GM12878 (cell line): ENCODE data around the gene LMCD1. TPM values are rescaled to one million over a fixed set of nuclear protein-coding genes. Genes with fewer than 3 reads are reported as not detected.

ENCODE experiments used
- ATAC-seq: fragments of 200-7000 bp; cut with Tn5 transposase; 3 replicates; pipeline ENCODE4 v1.9.1; 2020; ENCODE audit warnings: mild to moderate bottlenecking, moderate library complexity
- BruUV-seq: library from RNA; stranded (reverse); fragments of 400-500 nt; replicated peaks from 2 replicates; lab custom pipeline; 2021; lab: Mats Ljungman, UMichigan
- CTCF ChIA-PET: fragments of 300-600 bp; sonication (Branson Sonifier 250); formaldehyde crosslinking; extraction: SDS; loops from one replicate; lab custom pipeline; 2021; ENCODE audit warnings: inconsistent platforms; lab: Yijun Ruan, JAX
- POLR2A ChIA-PET: fragments of 350-600 bp; formaldehyde crosslinking; extraction: SDS; loops from one replicate; lab custom pipeline; 2021; ENCODE audit warnings: inconsistent platforms; lab: Charles Lee
- RAD21 ChIA-PET: fragments of 300-600 bp; sonication (Branson Sonifier 250); formaldehyde crosslinking; loops from one replicate; lab custom pipeline; 2023; ENCODE audit warnings: antibody characterized with exemption; ENCODE audit not compliant: unreplicated experiment; lab: Charles Lee
- SMC1A ChIA-PET: fragments of 300-600 bp; sonication (Branson Sonifier 250); formaldehyde crosslinking; loops from one replicate; lab custom pipeline; 2023; ENCODE audit not compliant: unreplicated experiment, uncharacterized antibody; lab: Charles Lee
- DNase-seq: peaks from one replicate; pipeline ENCODE4 v3.0.0-alpha.2; 2011; ENCODE audit warnings: low read depth, low spot score
- FAIRE-seq: peaks from 3 replicates; lab custom pipeline; 2011; peaks lifted over from hg19 to GRCh38; lab: Jason Lieb, UNC
- H2AFZ ChIP-seq: 2 replicates; pipeline ENCODE4 v1.6.0; 2011; ENCODE audit warnings: low read depth, low read length, control low read depth; ENCODE audit not compliant: control insufficient read depth
- H3K27ac ChIP-seq: 2 replicates; pipeline ENCODE4 v1.5.1; 2011; ENCODE audit warnings: control low read depth; ENCODE audit not compliant: control insufficient read depth, insufficient read depth
- H3K27me3 ChIP-seq, 2 experiments: replicated peaks in 1 of 2; 2 replicates each; pipeline versions ENCODE4 v1.6.0 to v1.6.1; 2011; ENCODE audit warnings: low read length in 1 of 2; ENCODE audit not compliant: control insufficient read depth in 2 of 2, insufficient read depth in 2 of 2
- H3K36me3 ChIP-seq, 2 experiments: 2 replicates each; pipeline ENCODE4 v1.5.1; 2011; ENCODE audit warnings: low read length in 1 of 2; ENCODE audit not compliant: control insufficient read depth in 2 of 2, insufficient read depth in 2 of 2
- H3K4me1 ChIP-seq: 2 replicates; pipeline ENCODE4 v1.6.1; 2011; ENCODE audit warnings: mild to moderate bottlenecking, low read length, moderate library complexity, mixed read lengths; ENCODE audit not compliant: control insufficient read depth, insufficient read depth
- H3K4me2 ChIP-seq: 2 replicates; pipeline ENCODE4 v1.6.0; 2011; ENCODE audit warnings: control low read depth; ENCODE audit not compliant: control insufficient read depth, insufficient read depth
- H3K4me3 ChIP-seq: fragments of 200-600 bp; sonication (generic); 2 replicates; pipeline ENCODE4 v1.5.1; 2016
- H3K79me2 ChIP-seq: 2 replicates; pipeline ENCODE4 v1.6.0; 2011; ENCODE audit warnings: low read length; ENCODE audit not compliant: control insufficient read depth, insufficient read depth
- H3K9ac ChIP-seq: 2 replicates; pipeline ENCODE4 v1.8.0; 2011; ENCODE audit warnings: low read length, control low read depth, mixed read lengths; ENCODE audit not compliant: control insufficient read depth, insufficient read depth
- H3K9me3 ChIP-seq: replicated peaks from 3 replicates; pipeline ENCODE4 v1.5.1; 2011; ENCODE audit warnings: mild to moderate bottlenecking, low read length; ENCODE audit not compliant: control insufficient read depth, insufficient read depth
- H4K20me1 ChIP-seq: 2 replicates; pipeline ENCODE4 v1.6.0; 2011; ENCODE audit not compliant: control insufficient read depth, insufficient read depth
- CHD1 ChIP-seq: IDR thresholded peaks from 2 replicates; pipeline ENCODE4 v1.6.1; 2012; ENCODE audit warnings: low read depth, low read length, improper control_type of control experiment
- HCFC1 ChIP-seq: fragments of 150-350 bp; IDR thresholded peaks from 2 replicates; pipeline ENCODE4 v1.6.1; 2014; ENCODE audit warnings: low read length
- HDAC2 ChIP-seq: fragments of 200-600 bp; sonication (generic); IDR thresholded peaks from 2 replicates; pipeline ENCODE4 v1.6.1; 2017
- IKZF1 ChIP-seq: fragments of 450-650 bp; conservative IDR thresholded peaks from 2 replicates; pipeline ENCODE4 v1.6.1; 2017; ENCODE audit warnings: antibody characterized with exemption, mild to moderate bottlenecking
- KAT2A ChIP-seq: conservative IDR thresholded peaks from 2 replicates; pipeline ENCODE4 v1.6.1; 2011; ENCODE audit warnings: low read depth, low read length; ENCODE audit not compliant: control insufficient read depth
- NBN ChIP-seq: fragments of 450-650 bp; IDR thresholded peaks from 2 replicates; pipeline ENCODE4 v1.6.1; 2016
- NFXL1 ChIP-seq: fragments of 450-650 bp; IDR thresholded peaks from 2 replicates; pipeline ENCODE4 v1.6.1; 2017; ENCODE audit warnings: antibody characterized with exemption, mild to moderate bottlenecking, borderline replicate concordance
- RBBP5 ChIP-seq: fragments of 200-600 bp; sonication (generic); conservative IDR thresholded peaks from 2 replicates; pipeline ENCODE4 v1.6.1; 2016
- RUNX3 ChIP-seq: IDR thresholded peaks from 2 replicates; pipeline ENCODE4 v1.6.1; 2012; ENCODE audit warnings: low read length, inconsistent platforms
- SIX5 ChIP-seq: IDR thresholded peaks from 2 replicates; pipeline ENCODE4 v1.6.1; 2011; ENCODE audit warnings: mild to moderate bottlenecking, low read depth, low read length, moderate library complexity; ENCODE audit not compliant: severe bottlenecking
- STAT3 ChIP-seq: IDR thresholded peaks from 2 replicates; pipeline ENCODE4 v1.6.1; 2011; ENCODE audit warnings: low read depth, low read length, improper control_type of control experiment
- TAF1 ChIP-seq: IDR thresholded peaks from 2 replicates; pipeline ENCODE4 v1.6.1; 2011; ENCODE audit warnings: mild to moderate bottlenecking, low read depth, low read length, borderline replicate concordance
- TARDBP ChIP-seq: IDR thresholded peaks from 2 replicates; pipeline ENCODE4 v1.6.1; 2016; ENCODE audit warnings: borderline replicate concordance
- ZNF24 ChIP-seq: fragments of 450-650 bp; IDR thresholded peaks from 2 replicates; pipeline ENCODE4 v1.6.1; 2017; ENCODE audit warnings: antibody characterized with exemption, mild to moderate bottlenecking
- WGBS: methylation state at CpG from one replicate; pipeline ENCODE4 v1.1.6; 2016; ENCODE audit warnings: low lambda C conversion rate; ENCODE audit not compliant: insufficient replicate concordance, insufficient coverage; ENCODE audit errors: missing lambda C conversion rate; 5-methylcytosine and 5-hydroxymethylcytosine counted together
- in situ Hi-C: fragments of 300-500 bp; cut with MboI; formaldehyde crosslinking; loops from 9 replicates; pipeline ENCODE4 v1.14.3; 2018; ENCODE audit warnings: mixed read lengths
- intact Hi-C: fragments of 100-400 bp; cut with micrococcal nuclease; formaldehyde crosslinking; loops from one replicate; pipeline ENCODE4 v1.14.2; 2022; ENCODE audit not compliant: unreplicated experiment
- polyA plus RNA-seq, 11 experiments: library from polyadenylated mRNA; depleted of rRNA in 4 of 11; unstranded in 6 of 11; stranded (reverse) in 5 of 11; fragments of >200 nt; fragmentation: Nextera tagmentation in 4 of 11; fragmentation: Illumina TruSeq in 1 of 11; extraction: Ambion mirVana in 4 of 11; extraction: Trizol in 1 of 11; gene quantifications; 1 replicate in 1 of 11; 2 replicates in 10 of 11; pipeline versions ENCODE4 v1.2.1 to v1.2.3, GENCODE V29; 2011 to 2016; ENCODE audit warnings: inconsistent platforms in 2 of 11, missing spikeins in 2 of 11, low read depth in 1 of 11
- total RNA-seq, 4 experiments: library from RNA; depleted of rRNA in 3 of 4; stranded (reverse); fragments of >200 nt in 3 of 4; fragmentation: Illumina TruSeq in 1 of 4; extraction: Trizol in 1 of 4; gene quantifications; 2 replicates each; pipeline versions ENCODE4 v1.2.1 to v1.2.3, GENCODE V29; 2013 to 2021
- TF ChIP-seq, protein P1 (sequence below): fragments of 450-650 bp; IDR thresholded peaks from 2 replicates; pipeline ENCODE4 v1.6.1; 2016; ENCODE audit warnings: mild to moderate bottlenecking, moderate library complexity, borderline replicate concordance

The LMCD1 gene
- total and polyA plus RNA-seq, 10 of the 15 experiments (the other 5 are each of a cell fraction or from before 2014, with no cell fraction given) = 0.27 to 6.4 (median 1.7) TPM

DNA sequence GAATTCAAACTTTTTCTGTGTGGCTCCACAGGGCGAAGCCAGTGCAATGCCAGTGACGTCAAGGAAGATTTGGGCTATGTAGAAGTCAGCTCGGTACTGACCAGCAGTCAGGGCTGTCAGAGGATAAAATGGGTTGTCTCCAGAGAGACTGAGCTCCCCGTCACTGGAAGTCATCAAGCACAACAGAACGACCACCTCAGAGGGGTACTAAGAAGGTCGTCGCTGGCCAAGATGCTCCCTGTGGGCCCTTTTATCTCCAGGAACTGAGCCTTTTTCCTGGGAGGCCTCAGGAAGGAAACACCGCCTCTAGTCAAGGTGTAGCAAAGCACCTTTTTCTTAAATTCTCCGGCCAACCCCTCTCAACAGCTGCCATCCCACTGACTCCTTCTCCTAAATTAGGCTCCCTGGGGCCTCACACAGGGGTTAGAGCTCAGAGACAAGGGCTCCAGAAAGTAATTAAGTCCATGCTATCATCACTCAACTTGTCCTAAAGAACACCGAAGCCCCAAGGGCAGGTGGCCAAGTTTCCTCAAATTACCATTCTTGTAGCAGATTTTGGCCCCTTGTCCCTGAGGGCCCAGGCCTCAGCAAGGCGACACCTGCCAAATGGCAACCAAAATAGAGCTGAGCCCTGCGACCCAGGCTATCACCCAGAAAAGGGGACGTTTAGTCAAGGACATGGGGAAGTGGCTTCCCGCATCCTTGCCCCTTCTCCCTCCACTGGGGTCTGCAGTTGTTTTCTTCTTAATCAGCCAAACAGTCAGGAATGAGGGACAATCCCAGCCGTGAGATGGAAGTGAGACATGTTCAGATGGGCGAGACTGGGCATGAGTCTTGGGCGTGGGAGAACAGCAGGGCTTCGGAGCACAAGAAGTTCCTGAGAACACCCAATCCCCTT lies 94.9 kb downstream of the LMCD1 start:
- in situ Hi-C loops (no loop called here), intact Hi-C loops (no loop called here)
- Histone ChIP-seq H3K79me2 (no peaks in the 10 kb centered on the region), H3K27me3 (no peaks in the 10 kb centered on the region), H3K36me3 (no peaks in the 10 kb centered on the region), H3K4me2 (no peak overlapping the region), H3K27ac (no peak overlapping the region), H3K4me3 (no peak overlapping the region), H2AFZ (no peak overlapping the region), H4K20me1 (no peaks in the 10 kb centered on the region), H3K9ac (no peak overlapping the region), H3K9me3 (no peaks in the 10 kb centered on the region), H3K4me1 (no peaks in the 10 kb centered on the region)
- ChIA-PET POLR2A (no interaction called here), SMC1A (interaction anchor here (1.4 kb wide), 1 partner anchor 141 kb away, joined by 5 read pairs; no protein-coding TSS in a partner anchor), RAD21 (no interaction called here), CTCF (interaction anchor here (0.6 kb wide), 1 partner anchor 119 kb away, joined by 3 read pairs; no protein-coding TSS in a partner anchor)
- ATAC-seq = no peak
- no peak for FAIRE-seq
- 36% methylated on average over 18 of the region's 18 CpGs for WGBS
- BruUV-seq = no TSS peak
- no peak for DNase-seq
- TF ChIP-seq IKZF1 = no peak
- TF ChIP-seq HDAC2 = no peak
- TF ChIP-seq KAT2A = no peak
- no peak for TF ChIP-seq RBBP5

DNA sequence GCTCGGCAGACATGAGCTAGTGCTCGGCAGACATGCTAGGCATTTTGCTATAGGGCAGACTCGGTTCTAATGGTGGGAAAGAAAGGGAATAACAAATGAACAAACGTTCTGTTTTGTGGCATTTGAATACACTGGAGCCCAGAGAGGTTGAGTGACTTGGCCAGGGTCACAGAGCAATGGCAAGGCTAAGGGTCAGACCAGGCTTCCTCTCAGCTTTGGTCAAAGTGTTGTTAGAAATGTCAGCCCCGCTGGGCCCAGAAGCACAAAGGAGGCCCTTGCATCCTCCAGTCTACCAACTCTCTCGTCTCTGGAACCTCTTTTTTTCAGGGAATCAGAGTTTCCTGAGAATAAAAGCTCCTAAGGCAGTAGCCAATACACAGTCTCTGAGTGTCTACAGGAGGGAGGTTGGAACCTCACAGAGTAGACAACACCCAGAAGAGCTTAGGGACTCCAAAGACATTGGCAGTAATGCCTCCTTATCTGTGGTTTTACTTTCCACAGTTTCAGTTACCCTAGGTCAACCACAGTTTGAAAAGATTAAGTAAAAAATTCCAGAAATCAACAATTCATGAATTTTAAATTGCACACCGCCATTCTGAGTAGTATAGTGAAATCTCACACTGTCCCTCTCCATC lies 95.7 kb downstream of the LMCD1 start:
- no peak for FAIRE-seq
- Histone ChIP-seq H3K79me2 (no peaks in the 10 kb centered on the region), H3K4me1 (no peaks in the 10 kb centered on the region), H3K27me3 (no peaks in the 10 kb centered on the region), H4K20me1 (no peaks in the 10 kb centered on the region), H3K36me3 (no peaks in the 10 kb centered on the region), H3K27ac (no peak overlapping the region), H3K9ac (no peak overlapping the region), H2AFZ (no peak overlapping the region), H3K4me2 (no peak overlapping the region), H3K9me3 (no peaks in the 10 kb centered on the region), H3K4me3 (no peak overlapping the region)
- ChIA-PET POLR2A (no interaction called here), RAD21 (interaction anchor here (0.7 kb wide), 1 partner anchor 267 kb away, joined by 3 read pairs; no protein-coding TSS in a partner anchor), CTCF (no interaction called here), SMC1A (no interaction called here)
- no peak for DNase-seq
- no peak for ATAC-seq
- intact Hi-C loops (no loop called here), in situ Hi-C loops (no loop called here)
- WGBS = 22% methylated on average over 7 of the region's 7 CpGs
- BruUV-seq = no TSS peak
- TF ChIP-seq CHD1 (no peak), TAF1 (no peak), ZNF24 (no peak), HCFC1 (no peak), STAT3 (no peak), NBN (no peak), SIX5 (no peak), TARDBP (no peak), NFXL1 (no peak), RUNX3 (no peak)
- TF ChIP-seq, protein P1, sequence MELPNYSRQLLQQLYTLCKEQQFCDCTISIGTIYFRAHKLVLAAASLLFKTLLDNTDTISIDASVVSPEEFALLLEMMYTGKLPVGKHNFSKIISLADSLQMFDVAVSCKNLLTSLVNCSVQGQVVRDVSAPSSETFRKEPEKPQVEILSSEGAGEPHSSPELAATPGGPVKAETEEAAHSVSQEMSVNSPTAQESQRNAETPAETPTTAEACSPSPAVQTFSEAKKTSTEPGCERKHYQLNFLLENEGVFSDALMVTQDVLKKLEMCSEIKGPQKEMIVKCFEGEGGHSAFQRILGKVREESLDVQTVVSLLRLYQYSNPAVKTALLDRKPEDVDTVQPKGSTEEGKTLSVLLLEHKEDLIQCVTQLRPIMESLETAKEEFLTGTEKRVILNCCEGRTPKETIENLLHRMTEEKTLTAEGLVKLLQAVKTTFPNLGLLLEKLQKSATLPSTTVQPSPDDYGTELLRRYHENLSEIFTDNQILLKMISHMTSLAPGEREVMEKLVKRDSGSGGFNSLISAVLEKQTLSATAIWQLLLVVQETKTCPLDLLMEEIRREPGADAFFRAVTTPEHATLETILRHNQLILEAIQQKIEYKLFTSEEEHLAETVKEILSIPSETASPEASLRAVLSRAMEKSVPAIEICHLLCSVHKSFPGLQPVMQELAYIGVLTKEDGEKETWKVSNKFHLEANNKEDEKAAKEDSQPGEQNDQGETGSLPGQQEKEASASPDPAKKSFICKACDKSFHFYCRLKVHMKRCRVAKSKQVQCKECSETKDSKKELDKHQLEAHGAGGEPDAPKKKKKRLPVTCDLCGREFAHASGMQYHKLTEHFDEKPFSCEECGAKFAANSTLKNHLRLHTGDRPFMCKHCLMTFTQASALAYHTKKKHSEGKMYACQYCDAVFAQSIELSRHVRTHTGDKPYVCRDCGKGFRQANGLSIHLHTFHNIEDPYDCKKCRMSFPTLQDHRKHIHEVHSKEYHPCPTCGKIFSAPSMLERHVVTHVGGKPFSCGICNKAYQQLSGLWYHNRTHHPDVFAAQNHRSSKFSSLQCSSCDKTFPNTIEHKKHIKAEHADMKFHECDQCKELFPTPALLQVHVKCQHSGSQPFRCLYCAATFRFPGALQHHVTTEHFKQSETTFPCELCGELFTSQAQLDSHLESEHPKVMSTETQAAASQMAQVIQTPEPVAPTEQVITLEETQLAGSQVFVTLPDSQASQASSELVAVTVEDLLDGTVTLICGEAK = no peak
